Measurements from ENCODE around the gene HNRNPK.

HNRNPK gene

DNA sequence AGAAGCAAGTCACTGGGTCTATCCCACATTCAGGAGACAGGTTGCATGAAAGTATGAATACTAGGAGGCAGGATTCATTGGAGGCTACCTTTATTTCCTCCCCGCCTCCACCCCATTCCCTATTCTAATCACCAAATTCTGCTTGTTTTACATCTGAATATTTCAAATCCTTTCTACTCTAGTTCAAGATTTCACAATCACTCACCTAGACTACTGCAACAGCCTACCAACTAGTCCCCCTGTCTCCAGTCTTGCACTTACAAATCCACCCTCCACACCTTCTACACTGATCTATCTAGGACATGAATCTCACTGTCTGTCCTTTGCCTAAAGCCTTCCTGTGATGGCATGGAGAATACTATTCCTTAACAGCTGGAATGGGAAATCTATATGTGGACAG lies 52.4 kb downstream of the HNRNPK start:
- Histone ChIP-seq H3K4me1 (ENCODE audit: control insufficient read depth, low read depth, low read length) (no peaks in the 10 kb centered on the region), H3K27me3 (ENCODE audit: control insufficient read depth, insufficient read depth, low read length) (no peaks in the 10 kb centered on the region)

DNA sequence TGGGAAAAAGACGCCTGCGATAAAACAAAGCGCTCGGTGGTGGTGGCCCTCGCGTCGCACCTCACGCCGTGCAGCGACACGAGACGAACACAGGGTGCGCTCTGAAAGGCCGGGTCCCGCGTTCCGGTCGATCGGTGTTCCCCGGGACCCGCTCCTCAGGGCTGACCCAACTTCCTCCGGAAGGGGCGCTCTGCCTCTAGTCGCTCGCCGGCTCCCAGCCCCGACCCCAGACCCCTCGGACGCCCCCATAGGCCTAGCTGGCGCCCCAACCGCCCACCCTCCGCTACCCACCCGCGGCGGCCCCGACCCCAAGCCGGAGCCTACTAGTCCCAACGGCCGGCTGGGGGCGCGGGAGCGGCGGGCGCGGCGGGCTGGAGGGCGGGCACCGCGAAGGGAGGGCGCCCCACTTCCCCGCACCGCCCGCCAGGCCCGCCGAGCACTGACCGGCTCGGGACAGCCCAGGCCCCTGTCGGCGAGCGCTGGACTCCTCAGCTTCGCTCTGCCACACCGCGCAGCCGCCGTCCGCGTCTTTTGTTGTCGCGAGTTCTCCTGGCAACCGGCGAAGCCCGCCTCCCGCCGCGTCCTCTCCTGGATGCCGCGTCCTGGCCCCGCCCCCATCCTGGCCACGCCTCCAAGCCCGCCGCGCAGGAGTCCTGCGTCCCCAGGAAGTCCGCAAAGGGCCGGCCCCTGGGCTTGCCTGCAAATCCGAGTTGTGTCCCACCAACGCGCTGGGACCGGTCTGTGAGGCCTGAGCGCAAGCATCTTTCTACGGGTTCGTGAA lies 58.9 kb downstream of the HNRNPK start, which contains the start of gene KIF27:
Gene KIF27 (minus strand): TSS at position 506 of the 781 bp plus-strand sequence. CDS start 5,841 bp downstream, outside the sequence.
- no peaks in the 10 kb centered on the region for H3K27me3 ChIP-seq (ENCODE audit: control insufficient read depth, insufficient read depth, low read length)
- H3K4me1 ChIP-seq (ENCODE audit: control insufficient read depth, low read depth, low read length): peaks cover 3% of the 10 kb centered on the region
- H3K27ac ChIP-seq (ENCODE audit: low read length): peak within 1 kb of the TSS; percentile 50
- H3K4me3 ChIP-seq (ENCODE audit: low read length): peak within 1 kb of the TSS; percentile 65
- no peaks in the 10 kb centered on the region for H3K36me3 ChIP-seq (ENCODE audit: control insufficient read depth, low read depth, low read length)
- no peaks in the 10 kb centered on the region for H3K9me3 ChIP-seq (ENCODE audit: control insufficient read depth, low read depth, low read length)
- H3K9ac ChIP-seq (ENCODE audit: low read length): peak within 1 kb of the TSS; percentile 76

More for the DNA sequence above, 52.4 kb downstream of the HNRNPK start:
- no peak overlapping the region for H3K4me3 ChIP-seq (ENCODE audit: low read length)
- H3K9me3 ChIP-seq (ENCODE audit: control insufficient read depth, low read depth, low read length): no peaks in the 10 kb centered on the region
- no peak overlapping the region for H3K27ac ChIP-seq (ENCODE audit: low read length)
- H3K36me3 ChIP-seq (ENCODE audit: control insufficient read depth, low read depth, low read length): no peaks in the 10 kb centered on the region
- no peak overlapping the region for H3K9ac ChIP-seq (ENCODE audit: low read length)

DNA sequence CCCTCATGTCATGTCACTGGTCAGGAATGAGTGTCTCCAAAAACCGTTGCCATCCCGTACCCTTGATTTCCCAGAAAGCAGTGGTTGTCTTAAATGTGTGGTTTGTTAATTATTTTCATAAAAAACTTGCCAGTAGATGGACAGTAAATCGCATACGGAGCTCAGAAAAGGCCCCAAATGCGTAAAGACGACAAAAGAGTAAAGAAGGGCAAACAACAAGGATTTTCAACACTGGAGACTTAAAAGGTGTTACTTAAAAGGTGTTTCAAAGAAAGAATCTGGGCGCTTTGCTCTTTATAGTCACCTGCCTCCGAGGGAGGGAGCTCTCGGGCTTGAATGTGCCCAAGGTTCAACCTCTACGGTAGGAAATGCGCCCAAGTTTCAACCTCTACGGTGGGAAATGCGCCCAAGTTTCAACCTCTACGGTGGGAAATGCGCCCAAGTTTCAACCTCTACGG lies 59.5 kb downstream of the HNRNPK start:
- H3K4me3 ChIP-seq (ENCODE audit: low read length): peak overlapping the region; percentile 65
- no peaks in the 10 kb centered on the region for H3K36me3 ChIP-seq (ENCODE audit: control insufficient read depth, low read depth, low read length)
- H3K27me3 ChIP-seq (ENCODE audit: control insufficient read depth, insufficient read depth, low read length): no peaks in the 10 kb centered on the region
- no peaks in the 10 kb centered on the region for H3K9me3 ChIP-seq (ENCODE audit: control insufficient read depth, low read depth, low read length)
- peak overlapping the region; percentile 50 for H3K27ac ChIP-seq (ENCODE audit: low read length)
- H3K9ac ChIP-seq (ENCODE audit: low read length): peak overlapping the region; percentile 76
- peaks cover 3% of the 10 kb centered on the region for H3K4me1 ChIP-seq (ENCODE audit: control insufficient read depth, low read depth, low read length)

DNA sequence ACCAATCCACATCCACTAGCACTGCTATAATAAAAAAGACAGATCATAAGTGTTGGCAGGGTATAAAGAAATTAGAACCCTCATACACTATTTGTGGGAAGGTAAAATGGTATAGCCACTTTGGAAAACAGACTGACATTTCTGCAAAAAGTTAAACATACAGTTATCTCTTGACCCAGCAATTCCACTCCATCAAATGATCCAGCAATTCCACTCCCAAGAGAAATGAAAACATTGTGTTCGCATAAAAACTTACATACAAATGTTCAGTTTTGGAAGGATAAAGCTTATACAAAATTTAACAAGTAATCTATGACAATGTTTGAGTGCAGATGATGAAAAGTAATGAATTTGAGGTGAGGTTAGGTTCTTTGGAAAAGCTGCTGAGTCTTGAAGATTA lies 60.9 kb downstream of the HNRNPK start:
- no peaks in the 10 kb centered on the region for H3K9me3 ChIP-seq (ENCODE audit: control insufficient read depth, low read depth, low read length)
- H3K27me3 ChIP-seq (ENCODE audit: control insufficient read depth, insufficient read depth, low read length): no peaks in the 10 kb centered on the region

More for the DNA sequence above, 60.9 kb downstream of the HNRNPK start:
- H3K9ac ChIP-seq (ENCODE audit: low read length): no peak overlapping the region
- H3K4me3 ChIP-seq (ENCODE audit: low read length): no peak overlapping the region
- no peak overlapping the region for H3K27ac ChIP-seq (ENCODE audit: low read length)
- peaks cover 3% of the 10 kb centered on the region for H3K4me1 ChIP-seq (ENCODE audit: control insufficient read depth, low read depth, low read length)
- no peaks in the 10 kb centered on the region for H3K36me3 ChIP-seq (ENCODE audit: control insufficient read depth, low read depth, low read length)
